SK-N-SH (cell line): Measurements from ENCODE around the gene CD40LG.

ENCODE experiments used
- CTCF ChIP-seq: fragments of 200-600 bp; sonication (generic); IDR thresholded peaks from 2 replicates; pipeline ENCODE4 v1.6.1; 2017; ENCODE audit warnings: antibody characterized with exemption, mild to moderate bottlenecking, moderate library complexity
- ELF1 ChIP-seq: IDR thresholded peaks from 2 replicates; pipeline ENCODE4 v1.4.0; 2012
- FOXM1 ChIP-seq: IDR thresholded peaks from 2 replicates; pipeline ENCODE4 v1.4.0; 2012; ENCODE audit warnings: low read depth, mild to moderate bottlenecking
- MAX ChIP-seq: IDR thresholded peaks from 2 replicates; pipeline ENCODE4 v1.4.0; 2012; ENCODE audit warnings: low read depth
- MEF2A ChIP-seq: IDR thresholded peaks from 2 replicates; pipeline ENCODE4 v1.4.0; 2012; ENCODE audit warnings: low read depth, borderline replicate concordance
- MXI1 ChIP-seq: IDR thresholded peaks from 2 replicates; pipeline ENCODE4 v1.6.1; 2012; ENCODE audit warnings: mild to moderate bottlenecking, low read depth, low read length, improper control_type of control experiment
- RAD21 ChIP-seq: IDR thresholded peaks from 2 replicates; pipeline ENCODE4 v1.6.1; 2012; ENCODE audit warnings: mild to moderate bottlenecking, low read length
- RCOR1 ChIP-seq: fragments of 150-350 bp; IDR thresholded peaks from 2 replicates; pipeline ENCODE4 v1.6.1; 2017; ENCODE audit warnings: antibody characterized with exemption, low read length
- REST ChIP-seq: IDR thresholded peaks from 2 replicates; pipeline ENCODE4 v1.6.1; 2012; ENCODE audit warnings: mild to moderate bottlenecking, low read depth, low read length, moderate library complexity
- TAF1 ChIP-seq: IDR thresholded peaks from 2 replicates; pipeline ENCODE4 v1.6.1; 2012; ENCODE audit warnings: low read depth, mild to moderate bottlenecking, low read length, moderate library complexity, borderline replicate concordance
- ZBTB33 ChIP-seq: IDR thresholded peaks from 2 replicates; pipeline ENCODE4 v1.4.0; 2012; ENCODE audit warnings: low read depth, borderline replicate concordance

- TF ChIP-seq CTCF: no peak
- TF ChIP-seq RAD21: no peak
- no peak for TF ChIP-seq REST
- no peak for TF ChIP-seq RCOR1
- TF ChIP-seq MAX: no peak
- no peak for TF ChIP-seq ZBTB33
- TF ChIP-seq FOXM1: no peak
- TF ChIP-seq TAF1: no peak
- TF ChIP-seq MEF2A: no peak
- no peak for TF ChIP-seq ELF1
- no peak for TF ChIP-seq MXI1
Measured at GRCh38 chrX:136635235-136635634, 12.7 kb upstream of the CD40LG start.
